Eye (tissue), 1 donor: ENCODE measurements around the gene ZSWIM3.
"Not testable (repeated sequence)": the region's sequence is repeated elsewhere in the genome, so short reads cannot be mapped to it uniquely, and the experiment has no call there.

ENCODE experiments used
- DNase-seq: peaks from one replicate; pipeline ENCODE4 v3.0.0-alpha.2; 2015

ZSWIM3 gene

DNA sequence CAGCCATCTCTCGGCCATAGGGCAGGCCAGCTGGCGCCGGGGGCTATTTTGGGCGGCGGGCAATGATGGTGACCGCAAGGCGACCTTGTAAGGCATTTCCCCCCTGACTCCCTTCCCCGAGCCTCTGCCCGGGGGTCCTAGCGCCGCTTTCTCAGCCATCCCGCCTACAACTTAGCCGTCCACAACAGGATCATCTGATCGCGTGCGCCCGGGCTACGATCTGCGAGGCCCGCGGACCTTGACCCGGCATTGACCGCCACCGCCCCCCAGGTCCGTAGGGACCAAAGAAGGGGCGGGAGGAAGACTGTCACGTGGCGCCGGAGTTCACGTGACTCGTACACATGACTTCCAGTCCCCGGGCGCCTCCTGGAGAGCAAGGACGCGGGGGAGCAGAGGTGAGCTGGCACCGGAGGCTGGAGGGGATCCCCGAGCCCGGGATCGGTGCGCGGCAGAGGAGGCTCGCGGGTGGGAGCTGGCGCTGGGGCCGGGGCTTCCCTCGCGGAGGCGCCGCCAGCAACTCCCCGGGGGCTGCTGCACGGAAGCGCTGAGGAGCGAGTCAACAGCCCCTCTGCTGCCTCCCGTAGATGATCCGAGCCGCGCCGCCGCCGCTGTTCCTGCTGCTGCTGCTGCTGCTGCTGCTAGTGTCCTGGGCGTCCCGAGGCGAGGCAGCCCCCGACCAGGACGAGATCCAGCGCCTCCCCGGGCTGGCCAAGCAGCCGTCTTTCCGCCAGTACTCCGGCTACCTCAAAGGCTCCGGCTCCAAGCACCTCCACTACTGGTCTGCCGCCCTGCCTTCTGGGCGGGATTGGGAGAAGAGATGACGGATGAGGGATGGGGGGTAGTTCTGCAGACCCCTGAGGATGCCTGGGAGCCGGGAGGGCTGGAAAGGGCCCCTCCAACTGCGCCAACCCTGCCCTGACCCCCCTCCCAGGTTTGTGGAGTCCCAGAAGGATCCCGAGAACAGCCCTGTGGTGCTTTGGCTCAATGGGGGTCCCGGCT lies 33.9 kb downstream of the ZSWIM3 start, which contains the start of the genes CTSA and NEURL2:
CTSA (plus strand) TSS at position 351 of the 999 bp plus-strand sequence; CDS start at position 585, 234 bp downstream.
NEURL2 (minus strand) TSS at position 224 of the 999 bp plus-strand sequence; CDS start at position 7, 217 bp downstream.
- DNase-seq, result peak; percentile 97

GRCh38 chr20:45892049-45892825 lies 34.8 kb downstream of the ZSWIM3 start:
- no peak for DNase-seq

GRCh38 chr20:45892828-45893500 lies 35.5 kb downstream of the ZSWIM3 start:
- DNase-seq, result no peak

- no peak for DNase-seq
Observed at GRCh38 chr20:45893831-45894230, 36.4 kb downstream of the ZSWIM3 start.

- no peak for DNase-seq
Observed at GRCh38 chr20:45894797-45895196, 37.4 kb downstream of the ZSWIM3 start.

GRCh38 chr20:45896641-45897161 lies 39.3 kb downstream of the ZSWIM3 start:
- DNase-seq, result no peak

DNA sequence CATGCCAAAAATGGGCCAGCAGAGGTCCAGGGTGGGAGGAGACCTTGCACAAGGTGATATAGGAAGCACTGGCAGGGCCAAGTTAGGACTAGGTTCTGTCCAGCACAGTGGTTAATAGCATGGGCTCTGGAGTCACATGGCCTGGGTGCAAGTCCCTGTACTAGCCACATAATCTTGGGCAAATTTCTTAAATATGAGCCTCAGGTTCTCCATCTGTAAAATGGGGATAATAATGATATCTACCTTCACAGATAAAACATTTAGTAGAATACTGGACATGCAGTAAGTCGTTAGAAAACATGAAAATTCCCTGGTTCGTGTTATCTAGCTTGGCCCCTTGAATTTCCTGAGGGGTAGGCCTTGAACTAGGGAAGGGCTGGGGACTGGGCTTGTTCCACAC lies 39.9 kb downstream of the ZSWIM3 start:
- DNase-seq, result no peak

DNA sequence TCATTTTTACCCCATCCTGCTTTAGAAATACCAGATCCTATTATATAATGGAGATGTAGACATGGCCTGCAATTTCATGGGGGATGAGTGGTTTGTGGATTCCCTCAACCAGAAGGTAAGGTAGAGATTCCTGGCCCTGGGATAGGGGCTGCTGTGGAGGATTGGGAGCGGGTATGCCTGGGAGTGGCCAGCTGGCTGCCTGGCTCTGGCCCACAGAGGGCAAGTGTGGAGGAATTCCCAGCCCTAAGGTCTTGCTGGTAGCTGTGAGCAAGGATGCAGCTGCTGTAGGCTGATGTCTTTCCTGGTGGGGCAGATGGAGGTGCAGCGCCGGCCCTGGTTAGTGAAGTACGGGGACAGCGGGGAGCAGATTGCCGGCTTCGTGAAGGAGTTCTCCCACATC lies 40.3 kb downstream of the ZSWIM3 start:
- DNase-seq, result no peak

- no peak for DNase-seq
Observed at GRCh38 chr20:45898285-45898684, 40.9 kb downstream of the ZSWIM3 start.

GRCh38 chr20:45899046-45899835 lies 41.8 kb downstream of the ZSWIM3 start:
- no peak for DNase-seq

GRCh38 chr20:45901332-45901731 lies 43.9 kb downstream of the ZSWIM3 start:
- DNase-seq, result not testable (repeated sequence)

DNA sequence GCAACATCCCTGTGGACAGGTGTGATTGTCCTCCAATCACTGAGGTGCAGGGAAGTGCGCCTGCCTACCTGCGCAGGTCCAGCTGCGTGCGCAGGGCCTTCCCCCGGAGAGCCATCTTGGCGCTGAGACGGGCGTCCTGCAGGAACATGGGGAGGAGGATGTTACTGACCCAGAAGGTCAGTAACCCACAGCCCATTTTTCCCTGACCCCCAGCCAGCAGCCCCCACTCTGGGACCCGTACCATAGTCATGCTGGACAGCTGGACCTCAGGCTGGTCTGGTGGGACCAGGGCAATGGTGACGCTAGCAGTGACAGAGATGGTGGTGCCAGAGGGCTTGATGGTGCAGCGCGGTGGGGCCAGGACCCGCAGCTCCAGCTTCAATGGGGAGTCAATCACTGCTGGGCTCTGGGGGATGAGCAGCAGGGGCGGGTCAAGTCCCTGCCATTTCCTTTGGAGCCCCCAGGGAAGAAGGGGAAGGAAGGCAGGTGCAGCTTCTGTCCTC lies 44.8 kb downstream of the ZSWIM3 start:
- no peak for DNase-seq

DNA sequence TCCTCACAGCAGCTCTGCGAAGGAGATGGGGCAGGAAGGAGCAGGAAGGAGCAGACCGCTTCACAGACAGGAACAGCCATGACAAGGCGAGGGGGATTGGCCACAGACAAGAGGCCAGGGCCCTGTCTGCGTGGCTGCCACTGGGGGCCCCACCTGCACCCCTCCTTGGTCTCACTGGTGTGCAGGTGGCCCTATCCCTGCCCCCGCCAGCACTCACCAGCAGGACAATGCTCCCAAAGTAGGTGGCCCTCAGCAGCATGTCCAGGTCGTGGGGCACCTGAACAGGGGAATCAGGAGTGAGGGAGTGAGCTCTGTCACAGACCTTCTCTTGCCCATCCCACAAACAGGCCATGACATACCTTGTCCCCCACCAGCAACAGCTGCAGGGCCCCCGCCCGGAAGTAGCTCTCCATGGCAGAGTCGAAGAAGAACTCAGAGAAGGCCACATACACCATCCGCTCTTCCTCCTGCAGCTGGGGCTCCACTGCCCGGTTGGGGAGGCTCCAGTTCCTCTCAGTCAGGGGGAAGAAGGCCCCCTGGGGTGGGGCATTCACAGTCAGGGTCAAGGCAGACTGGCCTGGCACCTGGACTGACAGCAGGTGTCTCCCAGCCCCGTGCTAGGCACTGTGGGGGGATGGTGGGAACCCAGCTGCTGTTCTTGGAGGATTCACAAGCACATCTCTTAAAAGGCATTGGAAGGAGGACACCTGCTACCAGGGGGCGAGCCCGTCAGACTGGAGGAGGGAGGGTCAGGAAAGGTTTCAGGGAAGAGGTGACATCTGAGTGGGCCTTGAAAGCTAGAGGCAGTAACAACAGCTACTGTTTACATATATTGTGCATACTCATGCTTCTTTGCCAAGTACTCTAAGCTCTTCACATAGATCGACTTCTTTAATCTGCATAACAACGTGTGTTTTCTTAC lies 47.4 kb downstream of the ZSWIM3 start:
- no peak for DNase-seq

DNA sequence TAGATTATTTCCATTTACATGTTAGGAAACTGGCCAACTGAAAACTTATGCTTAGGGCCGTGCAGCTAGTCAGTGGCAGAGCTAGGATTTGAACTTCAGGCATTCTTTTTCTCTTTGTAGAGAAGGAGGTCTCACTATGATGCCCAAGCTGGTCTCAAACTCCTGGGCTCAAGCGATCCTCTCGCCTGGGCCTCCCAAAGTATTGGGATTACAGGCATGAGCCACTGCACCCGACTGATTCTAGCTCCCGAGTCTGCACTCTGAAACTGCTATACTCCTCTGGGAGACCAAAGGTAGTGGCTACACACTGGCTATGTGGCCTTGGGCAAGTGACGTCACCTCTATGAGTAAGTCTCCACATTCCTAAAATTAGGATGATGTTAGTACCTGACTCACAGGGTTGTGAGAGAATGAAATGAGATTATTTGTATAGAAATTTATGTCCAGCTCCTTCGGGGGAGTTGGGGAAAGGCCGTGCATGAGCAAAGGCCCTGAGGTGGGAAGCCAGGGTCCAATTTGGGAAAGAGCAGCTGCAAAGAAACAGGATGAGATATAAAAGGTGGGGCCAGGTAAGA lies 48.2 kb downstream of the ZSWIM3 start:
- no peak for DNase-seq

DNA sequence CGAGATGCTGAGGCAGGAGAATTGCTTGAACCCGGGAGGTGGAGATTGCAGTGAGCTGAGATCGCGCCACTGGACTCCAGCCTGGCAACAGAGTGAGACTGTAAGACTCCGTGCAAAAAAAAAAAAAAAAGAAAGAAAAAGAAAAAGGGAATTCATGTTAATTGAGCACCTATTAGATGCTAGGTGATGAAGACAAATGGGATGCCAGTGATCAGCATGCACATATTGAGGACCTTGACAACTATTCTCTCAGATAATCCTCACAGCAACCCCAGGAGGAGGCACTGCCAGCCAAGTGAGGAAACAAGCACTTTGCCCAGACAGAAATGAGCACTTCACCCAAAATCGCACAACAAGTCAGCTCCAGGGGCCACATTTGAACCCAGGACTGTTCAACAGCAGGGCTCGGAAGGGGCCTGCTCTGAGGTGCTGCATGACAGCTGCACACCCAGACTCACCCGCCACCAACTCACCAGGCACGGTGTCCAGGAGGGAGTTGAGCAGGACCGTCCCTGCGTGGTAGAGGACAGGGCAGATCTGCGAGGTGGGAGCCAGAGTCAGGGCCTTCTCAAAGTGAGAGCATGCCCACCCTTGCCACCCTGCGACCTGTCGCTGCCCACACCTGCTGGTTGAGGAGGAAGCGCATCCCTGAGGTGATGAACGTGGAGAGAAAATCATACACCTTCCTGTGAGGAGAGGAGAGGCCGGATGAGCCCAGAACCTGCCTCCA lies 50.0 kb downstream of the ZSWIM3 start:
- no peak for DNase-seq

GRCh38 chr20:45908084-45908483 lies 50.7 kb downstream of the ZSWIM3 start:
- no peak for DNase-seq

- DNase-seq, result no peak
Observed at GRCh38 chr20:45909336-45909808, 52.0 kb downstream of the ZSWIM3 start.

- DNase-seq, result no peak
Observed at GRCh38 chr20:45909817-45910669, 52.6 kb downstream of the ZSWIM3 start.
